ENCODE results near the gene SLC16A10. TPM values are rescaled to one million over a fixed set of nuclear protein-coding genes. Genes with fewer than 3 reads are reported as not detected.
"Not testable (repeated sequence)": the region's sequence is repeated elsewhere in the genome, so short reads cannot be mapped to it uniquely, and the experiment has no call there.

SLC16A10 gene
- total and polyA plus RNA-seq, 7 donors, result under 0.01 to 1.2 (median 0.83) TPM

DNA sequence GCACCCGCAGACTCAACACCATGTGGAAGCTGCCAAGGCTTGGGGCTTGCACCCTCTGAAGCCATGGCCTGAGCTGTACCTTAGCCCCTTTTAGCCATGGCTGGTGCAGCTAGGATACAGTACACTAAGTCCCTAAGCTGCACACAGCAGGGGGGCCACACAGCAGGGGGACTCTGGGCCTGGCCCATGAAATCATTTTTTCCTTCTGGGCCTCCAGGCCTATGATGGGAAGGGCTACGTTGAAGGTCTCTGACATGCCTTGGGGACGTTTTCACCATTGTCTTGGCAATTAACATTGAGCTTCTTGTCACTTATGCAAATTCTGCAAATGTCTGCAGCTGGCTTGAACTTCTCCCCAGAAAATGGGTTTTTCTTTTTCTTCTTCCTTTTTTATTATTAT, 103.3 kb downstream of the SLC16A10 start:
- H3K27ac ChIP-seq, result no peak overlapping the region
- no peaks in the 10 kb centered on the region for H3K36me3 ChIP-seq
- WGBS, 2 donors, result 96 to 97% methylated on average over 3 of the region's 3 CpGs
- H3K4me3 ChIP-seq, result no peak overlapping the region
- no peak for TF ChIP-seq EP300 (IDR thresholded peaks at IDR 0.05)
- TF ChIP-seq POLR2A (IDR thresholded peaks at IDR 0.05), result no peak
- no peak for TF ChIP-seq POLR2AphosphoS5 (IDR thresholded peaks at IDR 0.05)
- TF ChIP-seq CTCF (IDR thresholded peaks at IDR 0.05), result no peak
- no peaks in the 10 kb centered on the region for H3K27me3 ChIP-seq
- intact Hi-C loops (cut with DNase I), result loop anchor here (10.0 kb wide), 1 partner anchor 666 kb away; no protein-coding TSS in a partner anchor
- no peaks in the 10 kb centered on the region for H3K9me3 ChIP-seq
- no peak for DNase-seq
- no peaks in the 10 kb centered on the region for H3K4me1 ChIP-seq

GRCh38 chr6:111191136-111191535, 103.8 kb downstream of the SLC16A10 start:
- not testable (repeated sequence) for H3K27me3 ChIP-seq, H3K27ac ChIP-seq

GRCh38 chr6:111192911-111193555, 105.7 kb downstream of the SLC16A10 start:
- intact Hi-C loops (cut with DNase I), result loop anchor here (10.0 kb wide), 1 partner anchor 668 kb away; no protein-coding TSS in a partner anchor
- Histone ChIP-seq H3K27me3 (no peaks in the 10 kb centered on the region), H3K4me3 (no peak overlapping the region), H3K36me3 (no peaks in the 10 kb centered on the region), H3K27ac (no peak overlapping the region), H3K4me1 (no peaks in the 10 kb centered on the region), H3K9me3 (no peaks in the 10 kb centered on the region)
- DNase-seq, result no peak
- TF ChIP-seq POLR2A (IDR thresholded peaks at IDR 0.05), result no peak
- TF ChIP-seq EP300 (IDR thresholded peaks at IDR 0.05), result no peak
- no peak for TF ChIP-seq CTCF (IDR thresholded peaks at IDR 0.05)
- TF ChIP-seq POLR2AphosphoS5 (IDR thresholded peaks at IDR 0.05), result no peak

More at GRCh38 chr6:111191136-111191535, 103.8 kb downstream of the SLC16A10 start:
- not testable (repeated sequence) for DNase-seq, H3K9me3 ChIP-seq, H3K4me1 ChIP-seq, H3K4me3 ChIP-seq, H3K36me3 ChIP-seq
- intact Hi-C loops (cut with DNase I), result loop anchor here (10.0 kb wide), 1 partner anchor 666 kb away; no protein-coding TSS in a partner anchor

DNA sequence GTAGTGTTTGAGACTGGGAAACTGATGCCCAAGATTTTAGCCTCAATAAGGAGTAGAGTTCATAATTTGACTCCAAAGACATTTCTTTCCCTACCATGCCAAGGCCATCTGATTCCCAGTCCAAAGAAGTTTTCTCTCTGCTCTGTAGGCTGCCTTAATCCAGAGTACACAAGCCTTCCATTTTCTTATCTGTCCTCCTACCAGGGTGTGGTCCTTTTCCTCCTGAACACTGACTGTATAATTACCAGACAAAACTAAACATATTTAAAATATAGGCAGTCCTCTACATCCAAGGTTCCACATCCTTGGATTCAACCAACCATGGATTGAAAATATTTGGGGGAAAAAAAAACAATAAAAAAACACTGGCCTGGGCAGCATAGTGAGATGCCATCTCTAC, 108.4 kb downstream of the SLC16A10 start:
- no peak for DNase-seq

DNA sequence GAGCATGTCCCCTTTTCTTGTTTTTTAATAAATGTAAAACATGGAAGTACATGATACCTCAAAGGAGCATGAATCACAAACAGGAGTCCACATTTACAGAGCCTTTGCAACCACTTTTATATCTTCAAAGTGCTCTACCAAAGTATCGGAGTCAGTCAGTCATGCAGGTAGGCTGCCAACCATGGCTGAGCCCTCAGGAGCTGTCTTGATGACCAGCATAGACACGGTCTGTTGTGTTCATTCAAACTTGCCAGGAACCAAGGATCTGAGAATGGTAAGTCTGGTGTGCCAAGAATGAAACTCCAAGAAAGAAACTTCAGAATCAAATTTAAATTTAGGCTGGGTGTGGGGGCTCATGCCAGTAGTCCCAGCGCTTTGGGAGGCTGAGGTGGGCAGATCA, 111.5 kb downstream of the SLC16A10 start:
- H3K27me3 ChIP-seq, result no peaks in the 10 kb centered on the region
- no peak for DNase-seq
- no peaks in the 10 kb centered on the region for H3K36me3 ChIP-seq
- intact Hi-C loops (cut with DNase I), result loop anchor here (10.0 kb wide), 1 partner anchor 674 kb away; no protein-coding TSS in a partner anchor
- no peak overlapping the region for H3K4me3 ChIP-seq
- no peaks in the 10 kb centered on the region for H3K4me1 ChIP-seq
- H3K9me3 ChIP-seq, result no peaks in the 10 kb centered on the region
- no peak for TF ChIP-seq POLR2AphosphoS5 (IDR thresholded peaks at IDR 0.05)
- TF ChIP-seq EP300 (IDR thresholded peaks at IDR 0.05), result no peak
- no peak for TF ChIP-seq CTCF (IDR thresholded peaks at IDR 0.05)
- no peak for TF ChIP-seq POLR2A (IDR thresholded peaks at IDR 0.05)
- H3K27ac ChIP-seq, result no peak overlapping the region
- 97% methylated on average over 3 of the region's 3 CpGs for WGBS, 2 donors

More for the DNA sequence above, 108.4 kb downstream of the SLC16A10 start:
- no peaks in the 10 kb centered on the region for H3K36me3 ChIP-seq
- no peaks in the 10 kb centered on the region for H3K4me1 ChIP-seq
- H3K9me3 ChIP-seq, result no peaks in the 10 kb centered on the region
- no peak overlapping the region for H3K27ac ChIP-seq
- no peak overlapping the region for H3K4me3 ChIP-seq
- no peaks in the 10 kb centered on the region for H3K27me3 ChIP-seq
- intact Hi-C loops (cut with DNase I), result loop anchor here (10.0 kb wide), 1 partner anchor 671 kb away; no protein-coding TSS in a partner anchor
- TF ChIP-seq EP300 (IDR thresholded peaks at IDR 0.05) (no peak), POLR2A (IDR thresholded peaks at IDR 0.05) (no peak), POLR2AphosphoS5 (IDR thresholded peaks at IDR 0.05) (no peak), CTCF (IDR thresholded peaks at IDR 0.05) (no peak)

All from sigmoid colon (tissue), 7 donors.